ENCODE results near the gene SEMA3D.

The SEMA3D gene

GRCh38 chr7:85106719-85107118 is 80.1 kb downstream of the SEMA3D start:
- no peak overlapping the region for H3K4me3 ChIP-seq (ENCODE audit: control insufficient read depth, low read depth, low read length)
- DNase-seq (ENCODE audit: low read depth) = no peak
- no peak for TF ChIP-seq CTCF (conservative IDR thresholded peaks at IDR 0.05; ENCODE audit: control insufficient read depth, insufficient read depth, low read depth, low read length)

- no peak overlapping the region for H3K4me3 ChIP-seq (ENCODE audit: control insufficient read depth, low read depth, low read length)
- DNase-seq (ENCODE audit: low read depth) = peak; percentile 73
- no peak for TF ChIP-seq CTCF (conservative IDR thresholded peaks at IDR 0.05; ENCODE audit: control insufficient read depth, insufficient read depth, low read depth, low read length)
Observed at GRCh38 chr7:85104432-85105205, 82.2 kb downstream of the SEMA3D start.

GRCh38 chr7:85103962-85104361 is 82.9 kb downstream of the SEMA3D start:
- TF ChIP-seq CTCF (conservative IDR thresholded peaks at IDR 0.05; ENCODE audit: control insufficient read depth, insufficient read depth, low read depth, low read length) = no peak
- no peak overlapping the region for H3K4me3 ChIP-seq (ENCODE audit: control insufficient read depth, low read depth, low read length)
- peak; percentile 52 for DNase-seq (ENCODE audit: low read depth)

- peak; percentile 47 for DNase-seq (ENCODE audit: low read depth)
- no peak for TF ChIP-seq CTCF (conservative IDR thresholded peaks at IDR 0.05; ENCODE audit: control insufficient read depth, insufficient read depth, low read depth, low read length)
- no peak overlapping the region for H3K4me3 ChIP-seq (ENCODE audit: control insufficient read depth, low read depth, low read length)
Observed at GRCh38 chr7:85103357-85103756, 83.5 kb downstream of the SEMA3D start.

- TF ChIP-seq CTCF (conservative IDR thresholded peaks at IDR 0.05; ENCODE audit: control insufficient read depth, insufficient read depth, low read depth, low read length) = no peak
- peak; percentile 71 for DNase-seq (ENCODE audit: low read depth)
- H3K4me3 ChIP-seq (ENCODE audit: control insufficient read depth, low read depth, low read length) = no peak overlapping the region
Observed at GRCh38 chr7:85102813-85103350, 84.0 kb downstream of the SEMA3D start.

- no peak for TF ChIP-seq CTCF (conservative IDR thresholded peaks at IDR 0.05; ENCODE audit: control insufficient read depth, insufficient read depth, low read depth, low read length)
- no peak for DNase-seq (ENCODE audit: low read depth)
- H3K4me3 ChIP-seq (ENCODE audit: control insufficient read depth, low read depth, low read length) = no peak overlapping the region
Observed at GRCh38 chr7:85101347-85101746, 85.5 kb downstream of the SEMA3D start.

Measured in fibroblast of mammary gland (primary cell).